Thoracic aorta (tissue), 2 donors: ENCODE measurements around the gene ZNF687. TPM values are rescaled to one million over a fixed set of nuclear protein-coding genes. Genes with fewer than 3 reads are reported as not detected.
A peak's percentile ranks its signal among the peaks of the same experiment; 100 is the strongest.

Experiments
- ATAC-seq: fragments of 150-250 bp; one replicate; pipeline ENCODE4 v1.8.0; 2017; ENCODE audit warnings: low read depth; ENCODE audit not compliant: insufficient number of reproducible peaks, low FRiP score
- DNase-seq: peaks from one replicate; pipeline ENCODE4 v3.0.0-alpha.2; 2020; ENCODE audit warnings: low spot score
- H3K27ac ChIP-seq, 2 donors: fragments of 200-600 bp; sonication (generic); 1 replicate in 1 of 2; 2 replicates in 1 of 2; pipeline ENCODE4 v1.5.1; 2016; ENCODE audit warnings: mild to moderate bottlenecking in 2 of 2, moderate library complexity in 2 of 2
- H3K27me3 ChIP-seq: fragments of 200-600 bp; sonication (generic); replicated peaks from 2 replicates; pipeline ENCODE4 v1.6.0; 2016; ENCODE audit warnings: mild to moderate bottlenecking; ENCODE audit not compliant: insufficient read depth
- H3K36me3 ChIP-seq: fragments of 200-600 bp; sonication (generic); one replicate; pipeline ENCODE4 v1.5.1; 2016
- H3K4me1 ChIP-seq, 2 donors: fragments of 200-600 bp; sonication (generic); 1 replicate in 1 of 2; 2 replicates in 1 of 2; pipeline versions ENCODE4 v1.5.1 to v1.6.0; 2016; ENCODE audit warnings: low read depth in 2 of 2, mild to moderate bottlenecking in 1 of 2; ENCODE audit not compliant: control insufficient read depth in 1 of 2
- H3K4me3 ChIP-seq: fragments of 200-600 bp; sonication (generic); 2 replicates; pipeline ENCODE4 v1.5.1; 2016; ENCODE audit warnings: mild to moderate bottlenecking
- H3K9me3 ChIP-seq: fragments of 200-600 bp; sonication (generic); 2 replicates; pipeline ENCODE4 v1.5.1; 2016
- total RNA-seq, 2 donors: library from RNA; depleted of rRNA; stranded (reverse); fragments of >200 nt; gene quantifications; one replicate each; pipeline versions ENCODE4 v1.1.0 to v1.2.3, GENCODE V29; 2016
- TF ChIP-seq, protein P1 (sequence below): fragments of 200-600 bp; sonication (generic); IDR thresholded peaks from one replicate; pipeline ENCODE4 v1.5.1; 2019; ENCODE audit warnings: antibody characterized with exemption

The ZNF687 gene
- total RNA-seq, 2 donors from 2014 or later, result 22.7 to 32.2 TPM

DNA sequence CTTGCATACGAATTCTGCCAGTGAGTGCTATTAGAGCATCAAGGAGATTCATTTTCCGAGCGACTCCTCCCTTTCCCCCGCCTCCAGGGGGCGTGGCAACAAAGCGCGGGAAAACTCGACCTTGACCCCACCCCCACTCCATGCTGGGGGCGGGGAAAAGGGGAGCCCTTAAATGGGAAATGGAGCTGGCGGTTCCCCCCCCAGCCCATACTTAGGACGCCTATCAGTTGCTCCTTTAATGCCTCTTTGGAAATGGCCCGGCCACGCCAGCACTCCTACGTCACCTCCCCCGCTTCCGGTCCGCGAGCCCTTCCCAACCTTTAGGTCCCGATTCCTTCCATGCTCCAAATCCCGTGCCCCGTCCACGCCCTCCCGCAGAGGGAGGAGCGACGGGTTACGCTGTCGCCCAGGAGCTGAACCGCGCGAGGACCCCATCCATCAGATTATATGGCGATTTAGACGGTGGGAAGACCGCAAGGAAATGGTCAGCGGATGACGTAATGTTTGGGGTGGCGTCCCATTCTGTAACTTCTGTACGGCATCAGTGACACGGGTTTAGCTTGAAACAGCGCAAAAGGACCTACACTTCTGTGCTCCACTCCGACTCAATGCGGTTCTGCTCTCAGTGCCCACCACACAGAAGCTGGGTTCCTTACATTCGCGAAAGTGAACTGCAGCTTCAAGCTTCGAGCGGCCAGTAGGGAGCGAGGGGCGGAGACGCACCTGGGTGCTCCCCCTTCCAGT, 702 bp upstream of the ZNF687 start:
- Histone ChIP-seq H3K4me1 (peaks cover 11 to 18% of the 10 kb centered on the region in 2 donors), H3K27ac (peak overlapping the region; percentile 88 to 100), H3K36me3 (peaks cover 7% of the 10 kb centered on the region), H3K4me3 (peak overlapping the region; percentile 81), H3K27me3 (no peaks in the 10 kb centered on the region), H3K9me3 (no peaks in the 10 kb centered on the region)
- peak; percentile 82 for DNase-seq
- TF ChIP-seq, protein P1, sequence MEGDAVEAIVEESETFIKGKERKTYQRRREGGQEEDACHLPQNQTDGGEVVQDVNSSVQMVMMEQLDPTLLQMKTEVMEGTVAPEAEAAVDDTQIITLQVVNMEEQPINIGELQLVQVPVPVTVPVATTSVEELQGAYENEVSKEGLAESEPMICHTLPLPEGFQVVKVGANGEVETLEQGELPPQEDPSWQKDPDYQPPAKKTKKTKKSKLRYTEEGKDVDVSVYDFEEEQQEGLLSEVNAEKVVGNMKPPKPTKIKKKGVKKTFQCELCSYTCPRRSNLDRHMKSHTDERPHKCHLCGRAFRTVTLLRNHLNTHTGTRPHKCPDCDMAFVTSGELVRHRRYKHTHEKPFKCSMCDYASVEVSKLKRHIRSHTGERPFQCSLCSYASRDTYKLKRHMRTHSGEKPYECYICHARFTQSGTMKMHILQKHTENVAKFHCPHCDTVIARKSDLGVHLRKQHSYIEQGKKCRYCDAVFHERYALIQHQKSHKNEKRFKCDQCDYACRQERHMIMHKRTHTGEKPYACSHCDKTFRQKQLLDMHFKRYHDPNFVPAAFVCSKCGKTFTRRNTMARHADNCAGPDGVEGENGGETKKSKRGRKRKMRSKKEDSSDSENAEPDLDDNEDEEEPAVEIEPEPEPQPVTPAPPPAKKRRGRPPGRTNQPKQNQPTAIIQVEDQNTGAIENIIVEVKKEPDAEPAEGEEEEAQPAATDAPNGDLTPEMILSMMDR, result no peak
- ATAC-seq, result peak; percentile 94

DNA sequence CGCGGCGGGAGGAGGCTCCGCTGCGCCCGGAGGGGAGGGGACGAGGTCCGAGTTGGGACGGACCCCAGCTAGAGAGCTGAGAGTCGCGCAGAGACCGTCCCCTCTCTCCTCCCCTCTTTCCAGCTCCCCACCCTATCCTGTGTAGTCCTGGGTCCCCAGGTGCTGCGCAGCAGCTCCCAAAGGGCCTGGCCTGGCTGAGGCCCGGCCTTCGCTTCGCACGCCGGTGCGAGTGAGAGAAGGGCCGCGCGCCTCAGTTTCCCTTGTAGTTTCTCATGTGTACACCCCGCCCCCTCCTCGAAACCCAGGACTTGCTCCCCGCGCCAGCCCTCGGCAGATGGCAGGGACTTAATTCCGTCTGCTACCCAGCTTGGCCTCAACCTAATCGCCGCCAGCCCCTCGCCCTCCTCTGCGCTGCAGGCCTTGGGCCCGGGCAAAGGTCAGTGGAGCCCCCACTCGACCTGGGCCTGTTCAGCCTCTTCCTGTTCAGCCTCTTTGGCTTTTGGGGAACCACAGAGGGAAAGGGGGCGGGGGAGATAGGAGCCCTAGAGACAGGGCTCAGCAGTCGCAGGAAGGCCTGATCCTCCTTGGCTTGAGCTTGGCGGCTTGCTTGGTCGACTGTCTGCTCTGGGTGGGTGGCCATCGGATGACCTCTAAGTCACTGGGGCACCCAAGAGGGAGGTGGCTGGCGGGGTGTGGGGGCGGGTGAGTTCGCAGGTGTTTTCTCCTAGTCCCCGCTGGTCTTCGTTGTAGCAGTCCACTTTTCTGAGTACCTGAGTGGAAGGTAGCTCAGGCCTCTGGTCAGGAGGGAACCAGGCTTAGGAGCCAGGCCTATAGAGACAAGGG, 1.0 kb downstream of the ZNF687 start:
- peak overlapping the region; percentile 81 for H3K4me3 ChIP-seq
- peak overlapping the region; percentile 88 to 100 for H3K27ac ChIP-seq
- DNase-seq (no peak), ATAC-seq (no peak)
- peaks cover 24% of the 10 kb centered on the region for H3K36me3 ChIP-seq
- H3K9me3 ChIP-seq, result no peaks in the 10 kb centered on the region
- TF ChIP-seq, protein P1, result no peak
- peaks cover 11 to 18% of the 10 kb centered on the region in 2 donors for H3K4me1 ChIP-seq
- H3K27me3 ChIP-seq, result no peaks in the 10 kb centered on the region

DNA sequence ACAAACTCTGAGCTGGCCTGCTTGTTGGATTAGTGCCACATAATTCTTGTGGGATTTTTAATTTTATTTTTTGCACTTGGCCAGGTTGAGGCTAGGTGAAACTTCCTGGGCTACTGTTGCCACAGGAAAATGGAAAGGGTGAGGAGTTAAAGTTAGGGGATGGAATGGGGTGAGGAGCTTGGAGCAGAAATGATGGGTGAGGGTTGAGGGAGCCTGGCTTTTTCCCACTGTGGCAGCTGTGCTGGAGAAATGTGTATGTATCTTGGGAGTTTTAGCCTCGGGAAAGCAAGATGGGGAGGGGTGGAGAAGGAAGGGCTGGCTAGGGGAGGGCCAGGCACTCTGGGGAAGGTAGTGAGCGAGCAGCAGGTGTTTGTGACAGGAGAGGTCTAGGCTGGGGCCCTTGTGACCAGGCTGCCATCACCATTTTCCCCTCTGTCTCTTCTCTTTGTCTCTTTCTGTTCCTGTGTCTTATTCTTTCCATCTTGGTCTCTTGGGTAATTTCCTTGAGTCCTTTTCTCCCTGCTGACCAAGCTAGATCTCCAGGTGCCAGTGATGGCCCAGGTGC, 2.0 kb downstream of the ZNF687 start:
- peaks cover 32% of the 10 kb centered on the region for H3K36me3 ChIP-seq
- peaks cover 11 to 18% of the 10 kb centered on the region in 2 donors for H3K4me1 ChIP-seq
- no peak for DNase-seq
- TF ChIP-seq, protein P1, result no peak
- no peaks in the 10 kb centered on the region for H3K27me3 ChIP-seq
- ATAC-seq, result no peak
- H3K27ac ChIP-seq, result peak overlapping the region in 1 of 2 donors; percentile 100
- no peaks in the 10 kb centered on the region for H3K9me3 ChIP-seq
- peak overlapping the region; percentile 81 for H3K4me3 ChIP-seq

DNA sequence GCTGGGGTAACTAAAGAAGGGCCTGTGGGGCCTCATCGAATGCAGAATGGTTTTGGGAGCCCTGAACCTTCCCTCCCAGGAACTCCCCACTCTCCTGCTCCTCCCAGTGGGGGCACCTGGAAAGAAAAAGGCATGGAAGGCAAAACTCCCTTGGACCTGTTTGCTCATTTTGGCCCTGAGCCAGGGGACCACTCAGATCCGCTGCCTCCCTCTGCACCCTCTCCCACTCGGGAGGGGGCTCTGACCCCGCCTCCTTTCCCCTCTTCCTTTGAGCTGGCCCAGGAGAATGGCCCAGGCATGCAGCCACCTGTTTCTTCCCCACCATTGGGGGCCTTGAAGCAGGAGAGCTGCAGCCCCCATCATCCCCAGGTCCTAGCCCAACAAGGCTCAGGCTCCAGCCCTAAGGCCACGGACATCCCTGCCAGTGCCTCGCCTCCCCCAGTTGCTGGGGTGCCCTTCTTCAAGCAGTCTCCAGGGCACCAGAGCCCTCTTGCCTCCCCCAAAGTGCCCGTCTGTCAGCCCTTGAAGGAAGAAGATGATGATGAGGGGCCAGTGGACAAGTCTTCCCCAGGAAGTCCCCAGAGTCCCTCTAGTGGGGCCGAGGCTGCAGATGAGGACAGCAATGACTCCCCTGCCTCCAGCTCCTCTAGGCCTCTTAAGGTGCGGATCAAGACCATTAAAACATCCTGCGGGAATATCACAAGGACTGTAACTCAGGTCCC, 4.7 kb downstream of the ZNF687 start:
- TF ChIP-seq, protein P1, result no peak
- H3K36me3 ChIP-seq, result peaks cover 55% of the 10 kb centered on the region
- H3K9me3 ChIP-seq, result no peaks in the 10 kb centered on the region
- DNase-seq (no peak), ATAC-seq (no peak)
- H3K4me3 ChIP-seq, result no peak overlapping the region
- H3K27ac ChIP-seq, result no peak overlapping the region
- peaks cover 11 to 14% of the 10 kb centered on the region in 2 donors for H3K4me1 ChIP-seq
- H3K27me3 ChIP-seq, result no peaks in the 10 kb centered on the region
